Activated T-helper 9 cell treated with anti-CD3 and anti-CD28 coated beads, Interleukin-2, amount 50 U/mL, for 16 hours (primary cell): ENCODE data around the gene STX8.

ENCODE experiments used
- DNase-seq: peaks from one replicate; pipeline ENCODE4 v3.0.0-alpha.2; 2020; ENCODE audit warnings: low read depth

The STX8 gene

GRCh38 chr17:9206410-9206703 is 369.3 kb downstream of the STX8 start:
- no peak for DNase-seq

- DNase-seq: no peak
Measured at GRCh38 chr17:9205520-9206409, 369.9 kb downstream of the STX8 start.

GRCh38 chr17:9204637-9205329 is 370.8 kb downstream of the STX8 start:
- no peak for DNase-seq

- DNase-seq: no peak
Measured at GRCh38 chr17:9203771-9204425, 371.7 kb downstream of the STX8 start.

- no peak for DNase-seq
Measured at GRCh38 chr17:9202532-9202931, 373.1 kb downstream of the STX8 start.

GRCh38 chr17:9200699-9201359 is 374.8 kb downstream of the STX8 start:
- DNase-seq: no peak
